ENCODE results near the gene WNT9B.

The WNT9B gene

GRCh38 chr17:46821482-46822387 lies 29.6 kb upstream of the WNT9B start:
- TF ChIP-seq POLR2A (IDR thresholded peaks at IDR 0.05; ENCODE audit: low read depth, low read length) (no peak), POLR2AphosphoS5 (IDR thresholded peaks at IDR 0.05; ENCODE audit: low read depth, low read length) (no peak), POU2F2 (IDR thresholded peaks at IDR 0.05; ENCODE audit: low read depth, low read length) (no peak)
- FAIRE-seq (no peak), DNase-seq (ENCODE audit: insufficient read length, low spot score) (no peak)

- no peak for TF ChIP-seq POU2F2 (IDR thresholded peaks at IDR 0.05; ENCODE audit: low read depth, low read length)
- no peak for TF ChIP-seq SPI1 (IDR thresholded peaks at IDR 0.05; ENCODE audit: low read depth, low read length)
- TF ChIP-seq PAX5 (IDR thresholded peaks at IDR 0.05; ENCODE audit: insufficient read depth, low read length, severe bottlenecking), result no peak
- TF ChIP-seq POLR2AphosphoS5 (IDR thresholded peaks at IDR 0.05; ENCODE audit: low read depth, low read length), result no peak
- TF ChIP-seq POLR2A (IDR thresholded peaks at IDR 0.05; ENCODE audit: low read depth, low read length), result no peak
- no peak for TF ChIP-seq TAF1 (IDR thresholded peaks at IDR 0.05; ENCODE audit: low read depth, low read length)
- DNase-seq (ENCODE audit: insufficient read length, low spot score) (no peak), FAIRE-seq (no peak)
These were observed 28.9 kb upstream of the WNT9B start for GRCh38 chr17:46822388-46822921.

GRCh38 chr17:46823657-46824056 lies 27.7 kb upstream of the WNT9B start:
- DNase-seq (ENCODE audit: insufficient read length, low spot score) (no peak), FAIRE-seq (no peak)
- TF ChIP-seq PAX5 (IDR thresholded peaks at IDR 0.05; ENCODE audit: insufficient read depth, low read length, severe bottlenecking), result no peak
- TF ChIP-seq TAF1 (IDR thresholded peaks at IDR 0.05; ENCODE audit: low read depth, low read length), result no peak
- TF ChIP-seq POLR2A (IDR thresholded peaks at IDR 0.05; ENCODE audit: low read depth, low read length), result no peak
- TF ChIP-seq POU2F2 (IDR thresholded peaks at IDR 0.05; ENCODE audit: low read depth, low read length), result no peak
- TF ChIP-seq SPI1 (IDR thresholded peaks at IDR 0.05; ENCODE audit: low read depth, low read length), result no peak
- no peak for TF ChIP-seq POLR2AphosphoS5 (IDR thresholded peaks at IDR 0.05; ENCODE audit: low read depth, low read length)

- TF ChIP-seq POU2F2 (IDR thresholded peaks at IDR 0.05; ENCODE audit: low read depth, low read length) (no peak), SPI1 (IDR thresholded peaks at IDR 0.05; ENCODE audit: low read depth, low read length) (no peak), POLR2AphosphoS5 (IDR thresholded peaks at IDR 0.05; ENCODE audit: low read depth, low read length) (no peak), TAF1 (IDR thresholded peaks at IDR 0.05; ENCODE audit: low read depth, low read length) (no peak), PAX5 (IDR thresholded peaks at IDR 0.05; ENCODE audit: insufficient read depth, low read length, severe bottlenecking) (no peak), POLR2A (IDR thresholded peaks at IDR 0.05; ENCODE audit: low read depth, low read length) (no peak)
- DNase-seq (ENCODE audit: insufficient read length, low spot score) (no peak), FAIRE-seq (no peak)
These were observed 25.3 kb upstream of the WNT9B start for GRCh38 chr17:46826116-46826515.

- TF ChIP-seq POLR2AphosphoS5 (IDR thresholded peaks at IDR 0.05; ENCODE audit: low read depth, low read length) (no peak), PAX5 (IDR thresholded peaks at IDR 0.05; ENCODE audit: insufficient read depth, low read length, severe bottlenecking) (no peak), SPI1 (IDR thresholded peaks at IDR 0.05; ENCODE audit: low read depth, low read length) (no peak), POLR2A (IDR thresholded peaks at IDR 0.05; ENCODE audit: low read depth, low read length) (no peak), POU2F2 (IDR thresholded peaks at IDR 0.05; ENCODE audit: low read depth, low read length) (no peak), TAF1 (IDR thresholded peaks at IDR 0.05; ENCODE audit: low read depth, low read length) (no peak)
- DNase-seq (ENCODE audit: insufficient read length, low spot score) (no peak), FAIRE-seq (no peak)
These were observed 24.1 kb upstream of the WNT9B start for GRCh38 chr17:46827274-46827673.

GRCh38 chr17:46831573-46832330 lies 19.6 kb upstream of the WNT9B start:
- TF ChIP-seq SPI1 (IDR thresholded peaks at IDR 0.05; ENCODE audit: low read depth, low read length) (no peak), POLR2A (IDR thresholded peaks at IDR 0.05; ENCODE audit: low read depth, low read length) (no peak), POLR2AphosphoS5 (IDR thresholded peaks at IDR 0.05; ENCODE audit: low read depth, low read length) (no peak), PAX5 (IDR thresholded peaks at IDR 0.05; ENCODE audit: insufficient read depth, low read length, severe bottlenecking) (no peak), POU2F2 (IDR thresholded peaks at IDR 0.05; ENCODE audit: low read depth, low read length) (no peak), TAF1 (IDR thresholded peaks at IDR 0.05; ENCODE audit: low read depth, low read length) (no peak)
- DNase-seq (ENCODE audit: insufficient read length, low spot score), result no peak
- FAIRE-seq, result no peak

GRCh38 chr17:46832331-46832821 lies 19.0 kb upstream of the WNT9B start:
- TF ChIP-seq POLR2AphosphoS5 (IDR thresholded peaks at IDR 0.05; ENCODE audit: low read depth, low read length), result no peak
- no peak for TF ChIP-seq PAX5 (IDR thresholded peaks at IDR 0.05; ENCODE audit: insufficient read depth, low read length, severe bottlenecking)
- no peak for TF ChIP-seq TAF1 (IDR thresholded peaks at IDR 0.05; ENCODE audit: low read depth, low read length)
- no peak for TF ChIP-seq POLR2A (IDR thresholded peaks at IDR 0.05; ENCODE audit: low read depth, low read length)
- TF ChIP-seq POU2F2 (IDR thresholded peaks at IDR 0.05; ENCODE audit: low read depth, low read length), result no peak
- TF ChIP-seq SPI1 (IDR thresholded peaks at IDR 0.05; ENCODE audit: low read depth, low read length), result no peak
- no peak for FAIRE-seq

GRCh38 chr17:46832945-46833839 lies 18.2 kb upstream of the WNT9B start:
- DNase-seq (ENCODE audit: insufficient read length, low spot score), result no peak
- FAIRE-seq, result no peak
- TF ChIP-seq POLR2A (IDR thresholded peaks at IDR 0.05; ENCODE audit: low read depth, low read length) (no peak), TAF1 (IDR thresholded peaks at IDR 0.05; ENCODE audit: low read depth, low read length) (no peak), SPI1 (IDR thresholded peaks at IDR 0.05; ENCODE audit: low read depth, low read length) (no peak), POLR2AphosphoS5 (IDR thresholded peaks at IDR 0.05; ENCODE audit: low read depth, low read length) (no peak), POU2F2 (IDR thresholded peaks at IDR 0.05; ENCODE audit: low read depth, low read length) (no peak), PAX5 (IDR thresholded peaks at IDR 0.05; ENCODE audit: insufficient read depth, low read length, severe bottlenecking) (no peak)

More at GRCh38 chr17:46832331-46832821, 19.0 kb upstream of the WNT9B start:
- no peak for DNase-seq (ENCODE audit: insufficient read length, low spot score)

Measured in GM12891 (cell line).